ENCODE data around the gene CACNA1D.

Gene CACNA1D

DNA sequence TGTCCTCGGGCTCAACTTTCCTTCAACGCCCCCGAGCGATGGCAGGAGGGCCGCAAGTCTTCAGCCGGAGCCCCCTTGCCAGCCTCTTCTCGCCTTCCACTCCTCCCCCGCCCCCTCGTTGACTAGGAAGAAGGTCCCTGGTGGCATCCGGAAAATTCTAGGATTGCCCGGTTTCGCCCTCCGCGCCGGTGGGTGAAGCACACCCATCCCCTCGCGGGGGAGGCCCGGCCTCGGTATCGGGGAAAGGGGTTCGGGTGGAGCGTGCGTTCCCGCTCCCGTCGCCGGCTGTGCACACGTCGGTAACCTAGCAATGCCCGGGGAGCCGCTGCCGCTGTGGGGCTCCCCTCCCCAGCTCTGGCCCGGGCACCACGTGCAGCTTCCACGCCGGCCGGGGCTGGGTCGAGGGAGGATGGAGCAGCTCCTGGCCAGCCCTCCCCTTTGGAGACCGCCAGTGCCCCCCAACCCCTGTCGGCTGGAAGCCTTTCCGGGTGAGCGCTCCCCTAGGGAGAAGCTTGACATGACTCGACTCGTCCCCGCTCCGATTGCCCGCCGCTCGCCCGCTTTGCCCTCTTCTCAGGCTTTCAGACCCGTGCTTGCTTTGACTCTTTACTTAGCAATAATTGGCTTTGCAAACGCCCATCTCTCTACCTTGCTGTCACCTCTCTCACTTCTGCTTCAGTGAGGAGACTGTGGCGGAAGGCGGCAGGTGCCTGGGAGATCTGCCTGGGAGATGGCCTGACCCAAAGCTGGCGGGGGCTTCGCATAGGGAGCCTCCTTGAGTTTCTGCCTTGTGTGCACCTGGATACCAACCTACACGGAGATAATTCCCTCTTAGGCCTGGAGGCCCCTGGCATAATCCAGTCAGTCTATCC is 1.3 kb downstream of the CACNA1D start:
- DNase-seq = no peak

- DNase-seq = no peak
Measured at GRCh38 chr3:53496392-53496670, 1.9 kb downstream of the CACNA1D start.

DNA sequence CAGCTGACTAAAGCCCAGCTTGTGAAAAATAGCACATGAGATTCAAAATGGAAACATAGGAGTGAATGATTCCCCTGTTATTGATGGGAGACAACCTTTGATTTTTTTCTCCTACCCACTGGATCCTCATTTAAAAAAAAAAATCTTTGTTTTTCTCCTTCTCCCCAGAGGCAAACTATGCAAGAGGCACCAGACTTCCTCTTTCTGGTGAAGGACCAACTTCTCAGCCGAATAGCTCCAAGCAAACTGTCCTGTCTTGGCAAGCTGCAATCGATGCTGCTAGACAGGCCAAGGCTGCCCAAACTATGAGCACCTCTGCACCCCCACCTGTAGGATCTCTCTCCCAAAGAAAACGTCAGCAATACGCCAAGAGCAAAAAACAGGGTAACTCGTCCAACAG is 2.6 kb downstream of the CACNA1D start:
- no peak for DNase-seq

DNA sequence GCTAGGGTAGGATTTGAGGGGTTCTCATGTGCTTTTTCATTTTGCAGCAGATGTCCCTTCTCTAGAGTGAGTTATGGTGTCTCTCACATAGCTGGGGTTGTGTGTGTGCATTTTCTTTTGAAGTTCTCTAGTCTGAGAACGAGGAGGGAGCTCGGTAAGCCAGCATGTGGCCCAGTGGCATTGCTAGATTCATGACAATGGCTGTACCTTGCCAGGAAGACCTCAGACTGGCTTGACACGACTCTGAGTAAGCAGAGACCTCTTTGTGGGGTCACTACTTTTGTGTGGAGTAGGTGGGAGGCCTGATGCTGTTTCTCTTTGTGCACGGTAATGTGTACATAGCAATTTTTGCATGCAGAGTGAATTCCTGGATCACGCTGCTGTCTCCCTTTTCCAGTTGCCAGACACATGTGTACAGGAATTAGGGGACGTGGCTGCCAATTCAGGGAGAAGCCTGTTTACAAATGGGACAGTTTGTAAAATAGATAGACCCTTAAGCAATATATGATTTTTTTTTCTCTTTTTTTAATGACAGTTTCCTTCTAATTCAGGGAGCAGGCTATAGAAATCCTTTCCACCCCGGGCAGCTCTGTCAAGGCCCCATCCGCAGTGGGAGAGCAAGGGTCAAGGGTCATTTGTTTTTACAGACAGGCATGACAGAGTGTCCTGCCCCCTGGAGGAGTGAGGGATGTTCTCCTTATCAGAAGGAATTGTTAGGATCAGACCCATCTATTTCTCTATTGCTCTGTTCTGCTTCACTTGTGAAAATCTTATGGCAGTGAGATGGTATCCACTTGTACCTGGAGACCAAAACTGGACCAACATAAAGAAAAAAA is 4.6 kb downstream of the CACNA1D start:
- DNase-seq = no peak

DNA sequence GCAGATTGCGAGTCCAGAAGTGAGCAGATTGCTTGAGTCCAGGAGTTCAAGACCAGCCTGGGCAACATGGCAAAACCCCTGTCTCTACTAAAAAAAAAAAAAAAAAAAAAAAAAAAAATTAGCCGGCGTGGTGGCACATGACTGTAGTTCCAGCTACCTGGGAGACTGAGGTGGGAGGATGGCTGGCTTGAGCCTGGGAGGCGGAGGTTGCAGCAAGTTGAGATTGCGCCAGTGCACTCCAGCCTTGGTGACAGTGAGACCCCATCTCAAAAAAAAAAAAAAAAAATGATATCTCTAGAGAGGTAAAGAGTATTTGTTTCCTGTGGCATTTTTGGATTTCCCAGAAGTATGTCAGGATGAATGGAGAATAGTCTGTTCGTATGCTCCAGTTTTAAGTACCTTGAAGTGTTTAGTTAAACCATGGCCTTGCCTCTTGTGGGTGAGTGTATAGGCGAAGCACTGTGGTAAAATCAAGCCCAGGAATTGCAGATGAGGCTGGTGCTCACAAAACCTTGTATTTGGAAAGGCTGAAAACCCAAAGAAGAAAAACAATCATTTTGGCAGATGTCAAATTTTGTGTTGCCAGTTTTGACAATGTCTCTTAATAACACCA is 5.9 kb downstream of the CACNA1D start:
- DNase-seq = no peak

GRCh38 chr3:53501178-53501577 is 6.8 kb downstream of the CACNA1D start:
- DNase-seq = no peak

GRCh38 chr3:53502737-53503136 is 8.3 kb downstream of the CACNA1D start:
- no peak for DNase-seq

GRCh38 chr3:53503195-53503594 is 8.8 kb downstream of the CACNA1D start:
- DNase-seq = no peak

GRCh38 chr3:53506110-53506762 is 11.8 kb downstream of the CACNA1D start:
- DNase-seq = no peak

GRCh38 chr3:53506763-53507145 is 12.3 kb downstream of the CACNA1D start:
- DNase-seq = no peak

GRCh38 chr3:53509494-53509893 is 15.1 kb downstream of the CACNA1D start:
- no peak for DNase-seq

DNA sequence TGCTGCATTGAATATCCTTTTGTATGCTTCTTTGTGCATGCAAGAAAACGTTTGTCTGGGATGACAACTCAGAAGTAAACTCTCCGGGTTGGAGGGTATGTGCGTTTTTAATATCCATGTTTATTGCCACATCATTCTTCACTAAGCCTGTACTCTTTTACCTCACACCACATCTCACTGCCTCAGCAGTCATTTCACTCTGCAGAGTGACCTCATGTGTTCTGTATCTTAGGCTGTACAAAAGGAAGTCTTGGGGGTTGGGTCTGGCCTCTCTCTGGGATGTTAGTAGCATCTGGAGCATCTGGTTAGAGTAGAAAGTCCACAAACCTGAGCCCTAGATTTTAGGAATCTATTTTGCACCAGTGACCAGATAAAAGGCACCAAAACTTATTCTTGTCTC is 16.1 kb downstream of the CACNA1D start:
- no peak for DNase-seq

DNA sequence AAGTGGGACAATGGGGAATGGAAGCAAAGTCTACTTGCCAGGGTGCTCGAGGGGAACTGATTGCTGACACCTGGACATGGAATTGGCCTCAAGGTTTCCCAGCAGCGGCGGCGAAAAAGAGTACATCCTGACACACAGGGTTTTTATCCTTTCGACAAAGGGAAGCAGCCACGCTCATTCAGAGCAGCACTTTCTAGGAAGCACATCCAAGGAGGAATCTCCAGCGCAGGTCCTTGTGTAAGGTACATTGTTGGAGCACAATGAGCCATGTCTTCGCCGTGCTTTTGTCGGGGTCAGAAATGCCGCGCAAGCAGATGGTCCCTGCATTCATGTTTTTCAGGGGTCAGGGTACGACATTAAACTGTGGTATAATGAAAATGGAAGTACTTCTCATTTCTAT is 16.8 kb downstream of the CACNA1D start:
- no peak for DNase-seq

DNA sequence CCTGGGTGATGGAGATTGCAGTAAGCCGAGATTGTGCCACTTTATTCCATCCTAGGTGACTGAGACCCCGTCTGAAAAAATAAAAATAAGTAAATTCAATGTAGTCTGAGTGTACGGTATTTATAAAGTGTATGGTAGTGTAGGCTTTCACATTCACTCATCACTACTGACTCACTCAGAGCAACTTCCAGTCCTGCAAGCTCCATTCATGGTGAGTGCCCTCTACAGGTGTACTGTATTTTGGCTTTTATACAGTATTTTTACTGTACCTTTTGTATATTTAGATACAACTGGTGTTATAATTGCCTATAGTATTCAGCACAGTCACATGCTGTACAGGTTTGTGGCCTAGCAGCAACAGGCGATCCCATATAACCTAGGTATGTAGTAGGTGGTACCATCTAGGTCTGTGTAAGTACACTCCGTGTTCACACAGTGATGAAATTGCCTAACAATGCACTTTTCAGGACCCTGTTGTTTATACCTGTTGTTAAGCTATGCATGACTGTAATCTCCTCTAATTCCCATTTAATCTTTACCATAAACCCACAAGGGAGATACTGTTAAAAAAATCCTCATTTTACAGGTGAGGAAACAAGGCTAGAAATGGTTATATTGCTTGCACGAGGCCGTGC is 19.3 kb downstream of the CACNA1D start:
- no peak for DNase-seq

DNA sequence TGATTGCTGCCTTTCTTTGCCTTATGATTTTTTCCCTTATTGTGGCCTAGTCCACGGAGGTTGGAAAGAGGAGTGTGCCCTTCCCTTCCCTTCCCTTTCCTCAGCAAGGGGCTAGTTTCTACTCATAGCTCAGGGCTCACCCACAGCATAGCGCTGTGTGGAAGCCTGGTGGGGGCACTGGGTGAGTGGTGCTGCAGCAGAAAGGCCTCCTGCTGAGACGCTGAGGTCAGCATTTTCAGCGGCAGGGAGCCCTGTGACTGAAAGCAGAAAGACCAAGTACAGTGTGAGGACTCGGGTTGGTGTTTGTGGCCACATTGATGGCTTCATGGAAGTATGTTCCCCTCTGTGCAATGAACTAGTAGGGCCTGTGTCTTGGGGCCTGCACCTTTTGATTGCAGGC is 21.9 kb downstream of the CACNA1D start:
- no peak for DNase-seq

- DNase-seq = no peak
Measured at GRCh38 chr3:53518495-53518981, 24.1 kb downstream of the CACNA1D start.

DNA sequence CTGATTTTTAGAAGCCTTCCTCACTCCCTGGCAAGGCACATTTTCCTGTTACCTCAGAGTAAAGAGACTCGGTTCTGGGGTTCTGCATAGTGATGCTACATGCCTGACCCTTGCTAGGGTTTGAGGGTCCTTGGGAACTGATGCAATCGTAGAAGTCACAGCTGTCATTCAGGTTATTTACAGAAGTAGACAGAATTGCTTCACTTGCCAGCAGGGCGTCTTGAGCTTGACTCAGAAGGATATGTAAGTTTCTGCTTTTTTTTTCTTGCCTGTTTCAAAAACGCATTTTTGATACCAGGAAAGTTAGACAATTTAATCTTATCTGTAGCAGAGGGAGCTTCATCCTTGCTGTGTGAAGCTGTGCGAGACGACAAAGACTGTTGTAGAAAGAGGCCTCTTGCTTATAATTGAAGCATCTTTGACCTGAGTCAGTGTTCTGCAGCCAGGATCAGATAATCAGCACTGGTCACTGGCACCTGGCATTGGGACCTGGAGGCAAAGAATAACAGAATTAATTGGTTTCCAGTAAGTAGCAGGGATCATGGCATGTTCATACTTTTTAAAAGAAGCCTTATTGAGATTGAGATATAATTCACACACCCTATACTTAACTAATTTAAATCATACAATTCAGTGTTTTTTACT is 24.8 kb downstream of the CACNA1D start:
- no peak for DNase-seq

DNA sequence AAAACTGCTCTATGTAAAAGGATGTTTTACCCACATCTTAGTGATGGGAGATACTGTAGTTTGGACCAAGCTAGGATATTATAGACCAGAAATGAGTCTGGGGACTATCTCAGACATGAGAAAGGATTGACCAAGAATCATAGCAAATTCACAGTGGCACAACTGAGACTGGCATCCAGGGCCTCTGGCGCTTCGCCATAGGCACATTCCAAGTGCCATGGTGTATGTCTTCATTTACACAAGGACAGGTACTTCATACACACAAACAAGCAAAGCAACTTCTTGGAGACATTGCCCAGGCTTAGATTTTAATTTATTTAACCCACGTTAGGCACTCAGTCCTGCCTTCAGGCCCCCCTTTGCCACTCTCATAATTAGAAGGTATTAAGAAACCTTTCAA is 28.9 kb downstream of the CACNA1D start:
- DNase-seq = no peak

GRCh38 chr3:53524566-53524965 is 30.2 kb downstream of the CACNA1D start:
- DNase-seq = no peak

DNA sequence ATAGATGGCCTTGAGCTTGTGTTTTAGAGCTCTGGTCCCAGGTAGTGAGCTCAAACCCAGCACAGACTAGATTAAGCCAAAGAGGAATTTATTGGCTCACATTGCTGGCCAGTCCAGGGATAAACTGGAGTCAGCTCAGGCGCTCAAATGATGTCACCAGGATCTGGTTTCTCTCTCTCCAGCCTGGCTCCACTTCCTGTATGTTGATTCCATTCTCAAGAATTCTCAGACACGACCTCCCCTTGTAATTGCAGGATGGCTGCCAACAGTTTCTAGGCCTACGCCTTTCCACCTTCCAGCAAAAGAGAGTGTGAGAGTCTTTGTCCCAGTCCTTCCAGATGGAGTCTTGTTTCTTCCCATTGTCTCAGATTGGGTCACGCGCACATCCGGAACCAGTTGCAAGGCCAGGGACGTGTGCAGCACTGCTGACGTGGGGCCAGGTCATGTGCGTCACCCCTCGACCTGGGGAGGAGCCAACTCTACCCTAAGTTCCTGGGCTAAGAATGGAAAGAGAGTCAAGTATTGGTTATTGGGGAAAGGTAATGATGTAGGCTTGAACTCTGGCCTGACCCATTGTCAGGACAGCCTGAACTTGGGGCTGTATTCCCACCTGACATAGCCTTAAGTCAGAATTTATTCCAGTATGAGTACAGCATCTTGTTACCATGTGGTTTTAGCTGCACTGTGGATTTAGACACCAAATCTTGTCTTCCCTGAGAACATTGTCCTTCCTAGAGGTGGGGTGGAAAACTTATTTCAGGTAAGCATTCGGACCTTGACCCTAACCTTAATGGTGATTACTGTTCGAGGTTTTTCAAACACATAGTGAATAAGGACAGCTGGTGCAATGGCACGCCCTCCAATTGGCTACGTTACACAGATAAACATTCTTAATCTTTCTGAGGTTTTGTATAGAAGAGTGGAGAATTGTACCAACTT is 31.6 kb downstream of the CACNA1D start:
- DNase-seq = peak; percentile 9

DNA sequence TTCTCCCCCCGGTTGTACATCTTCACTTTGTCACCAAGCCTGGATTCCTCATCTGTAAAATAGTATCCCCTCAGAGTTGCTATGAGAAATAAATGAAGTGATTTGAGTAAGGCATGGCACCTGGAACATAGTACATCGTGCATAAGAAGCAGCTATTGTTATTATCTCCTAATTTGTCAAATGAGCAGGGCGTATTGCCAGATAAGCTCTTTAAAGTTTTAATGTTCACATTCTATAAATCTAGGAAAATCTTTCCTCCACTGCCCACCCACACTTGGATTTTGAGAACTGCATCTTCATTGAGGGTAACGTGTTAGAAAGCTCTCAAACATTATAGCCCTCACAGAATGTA is 32.3 kb downstream of the CACNA1D start:
- no peak for DNase-seq

Measured in fibroblast of skin of scalp (primary cell).